ENCODE data around the gene ELL.
A peak's percentile ranks its signal among the peaks of the same experiment; 100 is the strongest.

The ELL gene

GRCh38 chr19:18489627-18490184 lies 32.2 kb downstream of the ELL start:
- Histone ChIP-seq H3K9me3 (ENCODE audit: control insufficient read depth, low read length) (no peaks in the 10 kb centered on the region), H3K27me3 (replicated peaks; ENCODE audit: control insufficient read depth, insufficient read depth, low read length, poor library complexity, severe bottlenecking) (no peaks in the 10 kb centered on the region), H3K36me3 (ENCODE audit: control insufficient read depth, insufficient read depth, low read length) (no peaks in the 10 kb centered on the region), H3K4me3 (ENCODE audit: insufficient read depth, low read depth, low read length, poor library complexity, severe bottlenecking) (no peak overlapping the region), H3K4me1 (ENCODE audit: control insufficient read depth, insufficient read depth, low read length, poor library complexity, severe bottlenecking) (peaks cover 52% of the 10 kb centered on the region), H3K27ac (ENCODE audit: insufficient read depth, low read length, poor library complexity, severe bottlenecking) (no peak overlapping the region)
- DNase-seq: no peak

- Histone ChIP-seq H3K4me1 (ENCODE audit: control insufficient read depth, insufficient read depth, low read length, poor library complexity, severe bottlenecking) (peaks cover 50% of the 10 kb centered on the region), H3K4me3 (ENCODE audit: insufficient read depth, low read depth, low read length, poor library complexity, severe bottlenecking) (no peak overlapping the region), H3K27ac (ENCODE audit: insufficient read depth, low read length, poor library complexity, severe bottlenecking) (no peak overlapping the region), H3K27me3 (replicated peaks; ENCODE audit: control insufficient read depth, insufficient read depth, low read length, poor library complexity, severe bottlenecking) (no peaks in the 10 kb centered on the region), H3K9me3 (ENCODE audit: control insufficient read depth, low read length) (no peaks in the 10 kb centered on the region), H3K36me3 (ENCODE audit: control insufficient read depth, insufficient read depth, low read length) (no peaks in the 10 kb centered on the region)
- no peak for DNase-seq
These were observed 32.8 kb downstream of the ELL start for GRCh38 chr19:18488838-18489626.

GRCh38 chr19:18488403-18488723 lies 33.5 kb downstream of the ELL start:
- Histone ChIP-seq H3K36me3 (ENCODE audit: control insufficient read depth, insufficient read depth, low read length) (no peaks in the 10 kb centered on the region), H3K4me3 (ENCODE audit: insufficient read depth, low read depth, low read length, poor library complexity, severe bottlenecking) (no peak overlapping the region), H3K4me1 (ENCODE audit: control insufficient read depth, insufficient read depth, low read length, poor library complexity, severe bottlenecking) (peaks cover 44% of the 10 kb centered on the region), H3K27me3 (replicated peaks; ENCODE audit: control insufficient read depth, insufficient read depth, low read length, poor library complexity, severe bottlenecking) (no peaks in the 10 kb centered on the region), H3K27ac (ENCODE audit: insufficient read depth, low read length, poor library complexity, severe bottlenecking) (no peak overlapping the region), H3K9me3 (ENCODE audit: control insufficient read depth, low read length) (no peaks in the 10 kb centered on the region)
- DNase-seq: no peak

- Histone ChIP-seq H3K27me3 (replicated peaks; ENCODE audit: control insufficient read depth, insufficient read depth, low read length, poor library complexity, severe bottlenecking) (no peaks in the 10 kb centered on the region), H3K36me3 (ENCODE audit: control insufficient read depth, insufficient read depth, low read length) (no peaks in the 10 kb centered on the region), H3K4me3 (ENCODE audit: insufficient read depth, low read depth, low read length, poor library complexity, severe bottlenecking) (no peak overlapping the region), H3K9me3 (ENCODE audit: control insufficient read depth, low read length) (no peaks in the 10 kb centered on the region), H3K27ac (ENCODE audit: insufficient read depth, low read length, poor library complexity, severe bottlenecking) (no peak overlapping the region), H3K4me1 (ENCODE audit: control insufficient read depth, insufficient read depth, low read length, poor library complexity, severe bottlenecking) (peaks cover 39% of the 10 kb centered on the region)
- DNase-seq: no peak
These were observed 34.1 kb downstream of the ELL start for GRCh38 chr19:18487576-18488402.

- no peaks in the 10 kb centered on the region for H3K27me3 ChIP-seq (replicated peaks; ENCODE audit: control insufficient read depth, insufficient read depth, low read length, poor library complexity, severe bottlenecking)
- H3K4me1 ChIP-seq (ENCODE audit: control insufficient read depth, insufficient read depth, low read length, poor library complexity, severe bottlenecking): peaks cover 39% of the 10 kb centered on the region
- DNase-seq: no peak
- no peaks in the 10 kb centered on the region for H3K36me3 ChIP-seq (ENCODE audit: control insufficient read depth, insufficient read depth, low read length)
- H3K27ac ChIP-seq (ENCODE audit: insufficient read depth, low read length, poor library complexity, severe bottlenecking): no peak overlapping the region
- no peaks in the 10 kb centered on the region for H3K9me3 ChIP-seq (ENCODE audit: control insufficient read depth, low read length)
- H3K4me3 ChIP-seq (ENCODE audit: insufficient read depth, low read depth, low read length, poor library complexity, severe bottlenecking): no peak overlapping the region
These were observed 35.1 kb downstream of the ELL start for GRCh38 chr19:18486746-18487145.

GRCh38 chr19:18484992-18485391 lies 36.9 kb downstream of the ELL start:
- Histone ChIP-seq H3K9me3 (ENCODE audit: control insufficient read depth, low read length) (no peaks in the 10 kb centered on the region), H3K4me1 (ENCODE audit: control insufficient read depth, insufficient read depth, low read length, poor library complexity, severe bottlenecking) (peaks cover 38% of the 10 kb centered on the region), H3K36me3 (ENCODE audit: control insufficient read depth, insufficient read depth, low read length) (no peaks in the 10 kb centered on the region), H3K27me3 (replicated peaks; ENCODE audit: control insufficient read depth, insufficient read depth, low read length, poor library complexity, severe bottlenecking) (no peaks in the 10 kb centered on the region), H3K27ac (ENCODE audit: insufficient read depth, low read length, poor library complexity, severe bottlenecking) (no peak overlapping the region), H3K4me3 (ENCODE audit: insufficient read depth, low read depth, low read length, poor library complexity, severe bottlenecking) (no peak overlapping the region)
- no peak for DNase-seq

- H3K27me3 ChIP-seq (replicated peaks; ENCODE audit: control insufficient read depth, insufficient read depth, low read length, poor library complexity, severe bottlenecking): no peaks in the 10 kb centered on the region
- DNase-seq: no peak
- H3K27ac ChIP-seq (ENCODE audit: insufficient read depth, low read length, poor library complexity, severe bottlenecking): no peak overlapping the region
- H3K4me1 ChIP-seq (ENCODE audit: control insufficient read depth, insufficient read depth, low read length, poor library complexity, severe bottlenecking): peaks cover 51% of the 10 kb centered on the region
- H3K36me3 ChIP-seq (ENCODE audit: control insufficient read depth, insufficient read depth, low read length): no peaks in the 10 kb centered on the region
- H3K4me3 ChIP-seq (ENCODE audit: insufficient read depth, low read depth, low read length, poor library complexity, severe bottlenecking): no peak overlapping the region
- no peaks in the 10 kb centered on the region for H3K9me3 ChIP-seq (ENCODE audit: control insufficient read depth, low read length)
These were observed 38.6 kb downstream of the ELL start for GRCh38 chr19:18483119-18483890.

GRCh38 chr19:18481505-18482222 lies 40.2 kb downstream of the ELL start:
- no peak for DNase-seq
- no peak overlapping the region for H3K27ac ChIP-seq (ENCODE audit: insufficient read depth, low read length, poor library complexity, severe bottlenecking)
- peaks cover 56% of the 10 kb centered on the region for H3K4me1 ChIP-seq (ENCODE audit: control insufficient read depth, insufficient read depth, low read length, poor library complexity, severe bottlenecking)
- no peaks in the 10 kb centered on the region for H3K36me3 ChIP-seq (ENCODE audit: control insufficient read depth, insufficient read depth, low read length)
- no peaks in the 10 kb centered on the region for H3K9me3 ChIP-seq (ENCODE audit: control insufficient read depth, low read length)
- H3K27me3 ChIP-seq (replicated peaks; ENCODE audit: control insufficient read depth, insufficient read depth, low read length, poor library complexity, severe bottlenecking): no peaks in the 10 kb centered on the region
- H3K4me3 ChIP-seq (ENCODE audit: insufficient read depth, low read depth, low read length, poor library complexity, severe bottlenecking): no peak overlapping the region

- H3K9me3 ChIP-seq (ENCODE audit: control insufficient read depth, low read length): no peaks in the 10 kb centered on the region
- DNase-seq: no peak
- H3K4me1 ChIP-seq (ENCODE audit: control insufficient read depth, insufficient read depth, low read length, poor library complexity, severe bottlenecking): peaks cover 56% of the 10 kb centered on the region
- peak overlapping the region; percentile 62 for H3K27ac ChIP-seq (ENCODE audit: insufficient read depth, low read length, poor library complexity, severe bottlenecking)
- H3K36me3 ChIP-seq (ENCODE audit: control insufficient read depth, insufficient read depth, low read length): no peaks in the 10 kb centered on the region
- no peak overlapping the region for H3K4me3 ChIP-seq (ENCODE audit: insufficient read depth, low read depth, low read length, poor library complexity, severe bottlenecking)
- H3K27me3 ChIP-seq (replicated peaks; ENCODE audit: control insufficient read depth, insufficient read depth, low read length, poor library complexity, severe bottlenecking): no peaks in the 10 kb centered on the region
These were observed 41.7 kb downstream of the ELL start for GRCh38 chr19:18480006-18480691.

Data from effector memory CD4-positive, alpha-beta T cell (primary cell).